Effector memory CD4-positive, alpha-beta T cell (primary cell): ENCODE data around the gene COL28A1.

Experiments used
- DNase-seq, 3 donors: peaks; one replicate each; pipeline ENCODE4 v3.0.0-alpha.2; 2020
- H3K27ac ChIP-seq: 2 replicates; pipeline ENCODE4 v1.7.0; 2013; ENCODE audit warnings: mild to moderate bottlenecking, low read length, moderate library complexity; ENCODE audit not compliant: insufficient read depth, poor library complexity, severe bottlenecking
- H3K27me3 ChIP-seq: replicated peaks from 2 replicates; pipeline ENCODE4 v1.7.0; 2013; ENCODE audit warnings: mild to moderate bottlenecking, low read length; ENCODE audit not compliant: insufficient read depth, control insufficient read depth, poor library complexity, severe bottlenecking
- H3K36me3 ChIP-seq: 2 replicates; pipeline ENCODE4 v1.7.0; 2013; ENCODE audit warnings: mild to moderate bottlenecking, low read length, moderate library complexity; ENCODE audit not compliant: control insufficient read depth, insufficient read depth
- H3K4me1 ChIP-seq: 2 replicates; pipeline ENCODE4 v1.7.0; 2013; ENCODE audit warnings: low read length, mild to moderate bottlenecking; ENCODE audit not compliant: control insufficient read depth, insufficient read depth, poor library complexity, severe bottlenecking
- H3K4me3 ChIP-seq: 2 replicates; pipeline ENCODE4 v1.7.0; 2013; ENCODE audit warnings: low read length, low read depth, mild to moderate bottlenecking; ENCODE audit not compliant: insufficient read depth, poor library complexity, severe bottlenecking
- H3K9me3 ChIP-seq: 2 replicates; pipeline ENCODE4 v1.7.0; 2013; ENCODE audit warnings: mild to moderate bottlenecking, low read length, moderate library complexity; ENCODE audit not compliant: control insufficient read depth

Gene COL28A1

GRCh38 chr7:7335215-7335614, 200.5 kb downstream of the COL28A1 start:
- Histone ChIP-seq H3K27ac (no peak overlapping the region), H3K4me3 (no peak overlapping the region), H3K9me3 (no peaks in the 10 kb centered on the region), H3K36me3 (no peaks in the 10 kb centered on the region), H3K27me3 (no peaks in the 10 kb centered on the region), H3K4me1 (no peaks in the 10 kb centered on the region)
- no peak for DNase-seq

- no peaks in the 10 kb centered on the region for H3K36me3 ChIP-seq
- H3K4me1 ChIP-seq = no peaks in the 10 kb centered on the region
- no peaks in the 10 kb centered on the region for H3K27me3 ChIP-seq
- H3K9me3 ChIP-seq = no peaks in the 10 kb centered on the region
- no peak overlapping the region for H3K4me3 ChIP-seq
- no peak for DNase-seq
- H3K27ac ChIP-seq = no peak overlapping the region
Observed at GRCh38 chr7:7333610-7334009, 202.1 kb downstream of the COL28A1 start.

GRCh38 chr7:7331523-7331922, 204.2 kb downstream of the COL28A1 start:
- Histone ChIP-seq H3K36me3 (no peaks in the 10 kb centered on the region), H3K9me3 (no peaks in the 10 kb centered on the region), H3K4me1 (no peaks in the 10 kb centered on the region), H3K27me3 (no peaks in the 10 kb centered on the region), H3K4me3 (no peak overlapping the region), H3K27ac (no peak overlapping the region)
- no peak for DNase-seq

DNA sequence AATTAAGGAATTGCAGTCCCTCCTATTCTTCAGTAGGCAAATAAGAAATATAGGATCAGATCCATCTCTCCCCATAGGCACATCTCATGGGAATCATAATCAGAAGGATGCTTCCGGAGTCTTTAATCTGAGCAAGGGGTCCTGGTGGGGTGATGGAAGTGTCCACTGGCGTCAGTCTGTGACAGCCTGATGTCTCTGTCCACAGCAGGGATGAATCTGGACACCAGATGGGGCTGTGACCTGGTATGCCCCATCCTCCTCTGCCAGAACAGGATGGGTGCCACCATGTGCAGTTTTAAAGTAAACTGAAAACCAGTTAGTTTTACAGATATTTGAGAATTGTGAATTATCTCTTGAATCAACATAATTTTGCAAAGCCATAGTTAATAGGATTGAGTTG, 204.7 kb downstream of the COL28A1 start:
- Histone ChIP-seq H3K4me3 (no peak overlapping the region), H3K9me3 (no peaks in the 10 kb centered on the region), H3K4me1 (no peaks in the 10 kb centered on the region), H3K27ac (no peak overlapping the region), H3K36me3 (no peaks in the 10 kb centered on the region), H3K27me3 (no peaks in the 10 kb centered on the region)
- DNase-seq = no peak

GRCh38 chr7:7329326-7329725, 206.3 kb downstream of the COL28A1 start:
- no peak for DNase-seq
- H3K4me3 ChIP-seq = no peak overlapping the region
- H3K9me3 ChIP-seq = no peaks in the 10 kb centered on the region
- no peaks in the 10 kb centered on the region for H3K36me3 ChIP-seq
- H3K4me1 ChIP-seq = no peaks in the 10 kb centered on the region
- no peaks in the 10 kb centered on the region for H3K27me3 ChIP-seq
- H3K27ac ChIP-seq = no peak overlapping the region

DNA sequence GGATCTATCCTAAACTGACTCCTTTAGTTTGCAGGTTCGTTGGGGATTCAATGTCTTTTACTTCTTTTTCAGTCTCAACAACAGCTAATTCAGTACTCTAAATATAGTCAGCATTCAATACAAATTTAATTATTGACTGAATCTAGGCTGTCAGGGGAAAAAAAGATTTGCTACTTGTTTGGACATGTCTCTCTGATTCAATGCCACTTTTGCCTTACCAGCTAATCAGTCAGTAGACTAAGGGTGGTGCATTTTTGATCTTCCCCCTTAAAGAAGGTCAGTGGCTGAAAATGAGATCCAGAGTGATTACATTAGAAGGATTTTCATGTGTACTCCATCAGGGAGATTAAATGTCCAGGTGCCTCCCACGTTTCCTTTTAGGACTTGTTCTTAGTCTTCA, 208.2 kb downstream of the COL28A1 start:
- Histone ChIP-seq H3K4me3 (no peak overlapping the region), H3K27ac (no peak overlapping the region), H3K36me3 (no peaks in the 10 kb centered on the region), H3K27me3 (no peaks in the 10 kb centered on the region), H3K4me1 (no peaks in the 10 kb centered on the region), H3K9me3 (no peaks in the 10 kb centered on the region)
- no peak for DNase-seq

DNA sequence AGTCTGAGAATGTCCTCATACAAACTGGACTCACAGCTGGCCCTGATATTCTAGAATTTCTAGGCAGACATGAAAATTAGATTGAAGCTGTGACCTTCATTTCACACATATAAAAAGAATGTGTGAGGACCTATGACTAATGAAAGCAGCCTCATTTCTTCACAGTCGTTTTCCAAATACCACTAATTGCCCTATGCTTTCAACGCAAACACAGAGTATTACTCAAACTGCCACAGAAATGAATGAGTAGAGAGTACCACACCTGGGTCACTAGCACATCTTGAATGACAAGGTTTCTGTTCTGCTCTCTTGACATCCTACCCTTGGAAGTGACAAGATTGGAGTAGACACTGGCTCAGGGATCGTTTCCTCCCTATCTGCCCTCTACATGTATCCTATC, 211.0 kb downstream of the COL28A1 start:
- no peaks in the 10 kb centered on the region for H3K4me1 ChIP-seq
- DNase-seq = no peak
- no peaks in the 10 kb centered on the region for H3K27me3 ChIP-seq
- H3K27ac ChIP-seq = no peak overlapping the region
- H3K9me3 ChIP-seq = no peaks in the 10 kb centered on the region
- H3K36me3 ChIP-seq = no peaks in the 10 kb centered on the region
- no peak overlapping the region for H3K4me3 ChIP-seq

DNA sequence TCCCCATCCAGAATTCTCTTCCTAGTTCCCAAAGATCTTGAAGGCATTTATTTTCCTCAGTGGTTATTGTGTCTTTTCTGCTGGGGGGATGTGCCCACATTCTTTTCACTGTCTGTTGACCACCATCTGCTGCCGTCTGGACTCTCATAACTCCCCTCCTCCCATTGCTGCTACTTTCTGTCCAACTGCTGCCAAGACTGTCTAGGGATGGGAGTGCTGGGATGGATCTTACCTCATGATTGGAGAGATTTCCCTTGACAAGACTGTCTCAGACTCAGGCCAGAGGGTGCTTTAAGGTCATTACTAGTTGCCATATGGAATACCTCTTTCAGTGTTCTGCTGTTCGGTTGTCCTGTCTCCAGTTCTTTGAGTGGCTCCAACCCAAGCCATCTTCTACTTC, 211.8 kb downstream of the COL28A1 start:
- no peak overlapping the region for H3K4me3 ChIP-seq
- no peaks in the 10 kb centered on the region for H3K36me3 ChIP-seq
- H3K27ac ChIP-seq = no peak overlapping the region
- no peaks in the 10 kb centered on the region for H3K27me3 ChIP-seq
- H3K4me1 ChIP-seq = no peaks in the 10 kb centered on the region
- H3K9me3 ChIP-seq = no peaks in the 10 kb centered on the region
- no peak for DNase-seq

- no peak overlapping the region for H3K4me3 ChIP-seq
- H3K4me1 ChIP-seq = no peaks in the 10 kb centered on the region
- DNase-seq = no peak
- no peaks in the 10 kb centered on the region for H3K36me3 ChIP-seq
- H3K27ac ChIP-seq = no peak overlapping the region
- no peaks in the 10 kb centered on the region for H3K9me3 ChIP-seq
- no peaks in the 10 kb centered on the region for H3K27me3 ChIP-seq
Observed at GRCh38 chr7:7323352-7323751, 212.3 kb downstream of the COL28A1 start.

DNA sequence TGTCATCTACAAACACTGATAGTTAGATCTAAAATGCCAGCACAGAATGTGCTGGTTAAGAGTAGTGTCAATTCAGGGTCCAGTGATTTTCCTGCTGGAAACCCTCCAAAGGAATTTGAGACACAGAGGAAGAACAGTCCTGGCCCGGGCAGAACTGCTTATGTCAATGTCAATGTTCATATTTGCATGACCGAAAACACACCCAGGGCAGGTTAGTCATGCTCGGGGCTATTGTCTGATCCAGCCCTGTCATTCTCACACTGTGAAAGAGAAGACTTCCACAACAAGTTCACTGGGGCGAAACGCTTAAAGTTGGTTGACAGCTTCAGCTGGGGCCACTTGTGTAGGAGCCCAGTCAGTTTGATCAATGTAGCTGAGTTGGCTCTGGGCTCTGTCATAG, 214.0 kb downstream of the COL28A1 start:
- no peak for DNase-seq
- Histone ChIP-seq H3K27ac (no peak overlapping the region), H3K9me3 (no peaks in the 10 kb centered on the region), H3K4me1 (no peaks in the 10 kb centered on the region), H3K27me3 (no peaks in the 10 kb centered on the region), H3K36me3 (no peaks in the 10 kb centered on the region), H3K4me3 (no peak overlapping the region)

- Histone ChIP-seq H3K9me3 (no peaks in the 10 kb centered on the region), H3K36me3 (no peaks in the 10 kb centered on the region)
Observed at GRCh38 chr7:7318601-7319000, 217.1 kb downstream of the COL28A1 start.

More at GRCh38 chr7:7318601-7319000, 217.1 kb downstream of the COL28A1 start:
- no peak for DNase-seq
- H3K27ac ChIP-seq = no peak overlapping the region
- H3K27me3 ChIP-seq = no peaks in the 10 kb centered on the region
- H3K4me3 ChIP-seq = no peak overlapping the region
- no peaks in the 10 kb centered on the region for H3K4me1 ChIP-seq
